HL-60 (cell line): Measurements from ENCODE around the gene TNFSF15.

ENCODE experiments used
- DNase-seq, 2 experiments: peaks; one replicate each; pipeline ENCODE4 v3.0.0-alpha.2; 2010 to 2020; ENCODE audit warnings: low read depth in 1 of 2, low spot score in 1 of 2
- H3K27ac ChIP-seq: fragments of 250-450 bp; sonication (Bioruptor Pico); replicated peaks from 2 replicates; pipeline ENCODE4 v1.5.1; 2020; ENCODE audit warnings: mild to moderate bottlenecking, moderate library complexity
- H3K27me3 ChIP-seq: fragments of 250-450 bp; sonication (Bioruptor Pico); 2 replicates; pipeline ENCODE4 v1.5.1; 2021; ENCODE audit warnings: mild to moderate bottlenecking, moderate library complexity; ENCODE audit not compliant: insufficient read depth, poor library complexity, severe bottlenecking
- H3K4me3 ChIP-seq: replicated peaks from 2 replicates; pipeline ENCODE4 v1.5.1; 2011; ENCODE audit warnings: mild to moderate bottlenecking, control low read depth, low read length; ENCODE audit not compliant: insufficient read depth
- GABPA ChIP-seq: IDR thresholded peaks from 2 replicates; pipeline ENCODE4 v1.6.1; 2012; ENCODE audit warnings: low read depth
- POLR2AphosphoS5 ChIP-seq: IDR thresholded peaks from 2 replicates; pipeline ENCODE4 v1.6.1; 2012; ENCODE audit warnings: low read depth
- SPI1 ChIP-seq: IDR thresholded peaks from 2 replicates; pipeline ENCODE4 v1.6.1; 2012; ENCODE audit warnings: low read depth, mild to moderate bottlenecking, borderline replicate concordance
- TF ChIP-seq, protein P1 (sequence below): IDR thresholded peaks from one replicate; pipeline ENCODE4 v1.5.1; 2011; ENCODE audit warnings: low read length, control low read depth, inconsistent platforms; ENCODE audit not compliant: insufficient read depth
- TF ChIP-seq, protein P2 (sequence below): IDR thresholded peaks from 2 replicates; pipeline ENCODE4 v1.6.1; 2012; ENCODE audit warnings: low read depth; ENCODE audit not compliant: insufficient replicate concordance

TNFSF15 gene

GRCh38 chr9:114829574-114830440 is 24.0 kb upstream of the TNFSF15 start:
- Histone ChIP-seq H3K27me3 (no peaks in the 10 kb centered on the region), H3K27ac (no peak overlapping the region), H3K4me3 (no peak overlapping the region)
- DNase-seq: no peak
- TF ChIP-seq, protein P1, sequence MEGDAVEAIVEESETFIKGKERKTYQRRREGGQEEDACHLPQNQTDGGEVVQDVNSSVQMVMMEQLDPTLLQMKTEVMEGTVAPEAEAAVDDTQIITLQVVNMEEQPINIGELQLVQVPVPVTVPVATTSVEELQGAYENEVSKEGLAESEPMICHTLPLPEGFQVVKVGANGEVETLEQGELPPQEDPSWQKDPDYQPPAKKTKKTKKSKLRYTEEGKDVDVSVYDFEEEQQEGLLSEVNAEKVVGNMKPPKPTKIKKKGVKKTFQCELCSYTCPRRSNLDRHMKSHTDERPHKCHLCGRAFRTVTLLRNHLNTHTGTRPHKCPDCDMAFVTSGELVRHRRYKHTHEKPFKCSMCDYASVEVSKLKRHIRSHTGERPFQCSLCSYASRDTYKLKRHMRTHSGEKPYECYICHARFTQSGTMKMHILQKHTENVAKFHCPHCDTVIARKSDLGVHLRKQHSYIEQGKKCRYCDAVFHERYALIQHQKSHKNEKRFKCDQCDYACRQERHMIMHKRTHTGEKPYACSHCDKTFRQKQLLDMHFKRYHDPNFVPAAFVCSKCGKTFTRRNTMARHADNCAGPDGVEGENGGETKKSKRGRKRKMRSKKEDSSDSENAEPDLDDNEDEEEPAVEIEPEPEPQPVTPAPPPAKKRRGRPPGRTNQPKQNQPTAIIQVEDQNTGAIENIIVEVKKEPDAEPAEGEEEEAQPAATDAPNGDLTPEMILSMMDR: no peak
- TF ChIP-seq SPI1: no peak
- TF ChIP-seq POLR2AphosphoS5: no peak
- TF ChIP-seq, protein P2, sequence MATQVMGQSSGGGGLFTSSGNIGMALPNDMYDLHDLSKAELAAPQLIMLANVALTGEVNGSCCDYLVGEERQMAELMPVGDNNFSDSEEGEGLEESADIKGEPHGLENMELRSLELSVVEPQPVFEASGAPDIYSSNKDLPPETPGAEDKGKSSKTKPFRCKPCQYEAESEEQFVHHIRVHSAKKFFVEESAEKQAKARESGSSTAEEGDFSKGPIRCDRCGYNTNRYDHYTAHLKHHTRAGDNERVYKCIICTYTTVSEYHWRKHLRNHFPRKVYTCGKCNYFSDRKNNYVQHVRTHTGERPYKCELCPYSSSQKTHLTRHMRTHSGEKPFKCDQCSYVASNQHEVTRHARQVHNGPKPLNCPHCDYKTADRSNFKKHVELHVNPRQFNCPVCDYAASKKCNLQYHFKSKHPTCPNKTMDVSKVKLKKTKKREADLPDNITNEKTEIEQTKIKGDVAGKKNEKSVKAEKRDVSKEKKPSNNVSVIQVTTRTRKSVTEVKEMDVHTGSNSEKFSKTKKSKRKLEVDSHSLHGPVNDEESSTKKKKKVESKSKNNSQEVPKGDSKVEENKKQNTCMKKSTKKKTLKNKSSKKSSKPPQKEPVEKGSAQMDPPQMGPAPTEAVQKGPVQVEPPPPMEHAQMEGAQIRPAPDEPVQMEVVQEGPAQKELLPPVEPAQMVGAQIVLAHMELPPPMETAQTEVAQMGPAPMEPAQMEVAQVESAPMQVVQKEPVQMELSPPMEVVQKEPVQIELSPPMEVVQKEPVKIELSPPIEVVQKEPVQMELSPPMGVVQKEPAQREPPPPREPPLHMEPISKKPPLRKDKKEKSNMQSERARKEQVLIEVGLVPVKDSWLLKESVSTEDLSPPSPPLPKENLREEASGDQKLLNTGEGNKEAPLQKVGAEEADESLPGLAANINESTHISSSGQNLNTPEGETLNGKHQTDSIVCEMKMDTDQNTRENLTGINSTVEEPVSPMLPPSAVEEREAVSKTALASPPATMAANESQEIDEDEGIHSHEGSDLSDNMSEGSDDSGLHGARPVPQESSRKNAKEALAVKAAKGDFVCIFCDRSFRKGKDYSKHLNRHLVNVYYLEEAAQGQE: no peak

- Histone ChIP-seq H3K27ac (no peak overlapping the region), H3K27me3 (no peaks in the 10 kb centered on the region), H3K4me3 (no peak overlapping the region)
- TF ChIP-seq, protein P2: no peak
- TF ChIP-seq SPI1: no peak
- TF ChIP-seq POLR2AphosphoS5: no peak
- TF ChIP-seq, protein P1: no peak
- no peak for TF ChIP-seq GABPA
- no peak for DNase-seq
Observed at GRCh38 chr9:114828303-114828650, 22.4 kb upstream of the TNFSF15 start.

DNA sequence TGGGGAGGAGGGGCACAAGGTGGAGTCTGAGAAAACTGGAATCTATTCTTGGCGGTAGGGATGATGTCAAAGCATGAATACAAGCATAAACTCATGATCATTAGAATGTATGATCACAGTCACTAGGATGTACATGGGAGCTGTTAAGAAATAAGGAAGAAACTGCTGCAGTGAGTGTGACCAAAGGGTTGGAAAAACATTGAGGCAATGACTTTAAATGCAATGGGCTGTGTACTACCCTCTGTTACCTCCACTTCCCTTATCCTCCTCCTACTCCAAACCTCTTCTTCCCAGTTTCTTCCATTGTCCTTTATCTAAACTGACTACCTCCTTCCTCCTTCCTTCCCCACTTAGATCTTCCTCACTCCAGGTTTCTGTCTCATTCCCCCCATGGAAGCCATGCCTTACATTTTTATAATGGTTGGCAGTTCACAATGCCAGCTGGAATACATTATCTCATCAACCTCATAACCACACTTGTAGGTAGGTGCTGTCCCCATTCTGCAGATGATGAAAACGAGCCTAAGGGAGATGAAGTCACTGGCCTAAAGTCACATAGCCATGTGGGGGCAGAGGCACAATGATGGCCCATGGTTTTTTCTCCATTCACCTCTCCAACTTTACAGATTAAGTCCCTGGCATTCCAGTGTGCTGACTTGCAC is 21.9 kb upstream of the TNFSF15 start:
- Histone ChIP-seq H3K4me3 (no peak overlapping the region), H3K27me3 (no peaks in the 10 kb centered on the region), H3K27ac (no peak overlapping the region)
- TF ChIP-seq, protein P2: no peak
- no peak for TF ChIP-seq POLR2AphosphoS5
- TF ChIP-seq, protein P1: no peak
- no peak for DNase-seq
